RWPE1 (cell line): ENCODE data around the gene SOX8.

Experiments
- CTCF ChIA-PET: fragments of 350-600 bp; sonication (Branson Sonifier 250); formaldehyde crosslinking; extraction: SDS; loops from one replicate; lab custom pipeline; 2021; lab: Yijun Ruan, JAX
- POLR2A ChIA-PET: fragments of 400-600 bp; formaldehyde crosslinking; extraction: SDS; loops from one replicate; lab custom pipeline; 2020; ENCODE audit warnings: antibody characterized with exemption; ENCODE audit not compliant: low non-redundant PET; lab: Yijun Ruan, JAX
- DNase-seq: peaks from one replicate; pipeline ENCODE4 v3.0.0; 2012; ENCODE audit warnings: low spot score
- H3K27ac ChIP-seq: fragments of 450-650 bp; 2 replicates; pipeline ENCODE4 v1.5.1; 2017
- CTCF ChIP-seq: fragments of 450-650 bp; conservative IDR thresholded peaks from 2 replicates; pipeline ENCODE4 v1.5.1; 2017; ENCODE audit warnings: low read depth, mild to moderate bottlenecking

The SOX8 gene

GRCh38 chr16:979147-979546, 2.4 kb upstream of the SOX8 start:
- no peak for DNase-seq
- ChIA-PET POLR2A (no interaction called here), CTCF (no interaction called here)
- no peak for TF ChIP-seq CTCF
- no peak overlapping the region for H3K27ac ChIP-seq

GRCh38 chr16:979859-980594, 1.5 kb upstream of the SOX8 start:
- TF ChIP-seq CTCF: no peak
- POLR2A ChIA-PET: no interaction called here
- DNase-seq: no peak
- no peak overlapping the region for H3K27ac ChIP-seq
- CTCF ChIA-PET: interaction anchor here (0.7 kb wide), 1 partner anchor 79 kb away, joined by 3 read pairs; no protein-coding TSS in a partner anchor

GRCh38 chr16:980595-980854, 1.0 kb upstream of the SOX8 start:
- TF ChIP-seq CTCF: no peak
- H3K27ac ChIP-seq: no peak overlapping the region
- ChIA-PET POLR2A (no interaction called here), CTCF (no interaction called here)
- DNase-seq: no peak

GRCh38 chr16:982145-983043, 824 bp downstream of the SOX8 start:
- no peak for TF ChIP-seq CTCF
- H3K27ac ChIP-seq: no peak overlapping the region
- DNase-seq: no peak
- ChIA-PET POLR2A (no interaction called here), CTCF (no interaction called here)

- ChIA-PET CTCF (interaction anchor here (0.6 kb wide), 2 partner anchors 74 to 125 kb away, joined by 3 to 4 read pairs; no protein-coding TSS in a partner anchor), POLR2A (no interaction called here)
- no peak for TF ChIP-seq CTCF
- H3K27ac ChIP-seq: no peak overlapping the region
- no peak for DNase-seq
Observed at GRCh38 chr16:983044-984030, 1.8 kb downstream of the SOX8 start.

- CTCF ChIA-PET: interaction anchor here (0.6 kb wide), 4 partner anchors 14 to 124 kb away, joined by 3 to 4 read pairs (median 4); no protein-coding TSS in a partner anchor
- H3K27ac ChIP-seq: no peak overlapping the region
- POLR2A ChIA-PET: interaction anchor here (0.7 kb wide), 1 partner anchor 17 kb away, joined by 3 read pairs; no protein-coding TSS in a partner anchor
- no peak for DNase-seq
- TF ChIP-seq CTCF: no peak
Observed at GRCh38 chr16:984121-984694, 2.6 kb downstream of the SOX8 start.
